Lower lobe of right lung (tissue), 2 donors: ENCODE results near the gene DCDC1. TPM values are rescaled to one million over a fixed set of nuclear protein-coding genes. Genes with fewer than 3 reads are reported as not detected.
"Not testable (repeated sequence)": the region's sequence is repeated elsewhere in the genome, so short reads cannot be mapped to it uniquely, and the experiment has no call there.

Experiments used
- ATAC-seq, 2 donors: fragments of 200-7000 bp; cut with Tn5 transposase; one replicate each; pipeline ENCODE4 v1.9.1; 2020 to 2022; ENCODE audit warnings: mild to moderate bottlenecking in 2 of 2, moderate library complexity in 2 of 2
- DNase-seq: peaks from one replicate; pipeline ENCODE4 v3.0.0-alpha.2; 2020
- H3K27ac ChIP-seq: fragments of 200-600 bp; one replicate; pipeline ENCODE4 v1.8.0; 2022
- H3K27me3 ChIP-seq: fragments of 200-600 bp; one replicate; pipeline ENCODE4 v1.8.0; 2022; ENCODE audit warnings: low read depth
- H3K36me3 ChIP-seq: fragments of 200-600 bp; one replicate; pipeline ENCODE4 v1.8.0; 2022; ENCODE audit warnings: mild to moderate bottlenecking
- H3K4me1 ChIP-seq: fragments of 200-600 bp; one replicate; pipeline ENCODE4 v1.8.0; 2022
- H3K4me3 ChIP-seq: fragments of 200-600 bp; one replicate; pipeline ENCODE4 v1.8.0; 2022; ENCODE audit warnings: mild to moderate bottlenecking
- H3K9me3 ChIP-seq: fragments of 200-600 bp; one replicate; pipeline ENCODE4 v1.8.0; 2022
- CTCF ChIP-seq: fragments of 200-600 bp; IDR thresholded peaks from one replicate; pipeline ENCODE4 v1.8.0; 2022; ENCODE audit warnings: antibody characterized with exemption, mild to moderate bottlenecking
- intact Hi-C: fragments of 100-400 bp; cut with DNase I; formaldehyde crosslinking; loops from one replicate; pipeline ENCODE4 v1.11.0; 2022
- total RNA-seq: library from RNA; stranded (reverse); fragmentation: NEBNext Ultra II Directional; extraction: Animal tissue kit (Norgen Biotek cat#: 25700); gene quantifications from one replicate; pipeline ENCODE4 v1.2.1, GENCODE V29; 2021
- donor health status: DM: no; HTN: yes; CAD: no; lungs with severe emphysema.

DCDC1 gene
- total RNA-seq, 1 donor from 2014 or later = 4.1 TPM

GRCh38 chr11:31323145-31323544 lies 46.4 kb downstream of the DCDC1 start:
- Histone ChIP-seq H3K36me3 (no peaks in the 10 kb centered on the region), H3K4me1 (no peaks in the 10 kb centered on the region), H3K4me3 (no peak overlapping the region), H3K9me3 (no peaks in the 10 kb centered on the region), H3K27me3 (no peaks in the 10 kb centered on the region), H3K27ac (no peak overlapping the region)
- no peak for TF ChIP-seq CTCF
- ATAC-seq = no peak
- intact Hi-C loops = no loop called here
- DNase-seq = no peak

GRCh38 chr11:31321494-31321893 lies 48.0 kb downstream of the DCDC1 start:
- ATAC-seq, H3K27ac ChIP-seq, H3K9me3 ChIP-seq, H3K36me3 ChIP-seq, H3K4me3 ChIP-seq, DNase-seq, H3K27me3 ChIP-seq, H3K4me1 ChIP-seq, intact Hi-C loops: not testable (repeated sequence)

GRCh38 chr11:31303644-31304180 lies 65.8 kb downstream of the DCDC1 start:
- Histone ChIP-seq H3K27me3 (no peaks in the 10 kb centered on the region), H3K4me3 (no peak overlapping the region), H3K36me3 (no peaks in the 10 kb centered on the region), H3K27ac (no peak overlapping the region), H3K9me3 (no peaks in the 10 kb centered on the region), H3K4me1 (no peaks in the 10 kb centered on the region)
- intact Hi-C loops = no loop called here
- TF ChIP-seq CTCF = no peak
- ATAC-seq (no peak), DNase-seq (no peak)

GRCh38 chr11:31301549-31302510 lies 67.7 kb downstream of the DCDC1 start:
- Histone ChIP-seq H3K36me3 (no peaks in the 10 kb centered on the region), H3K27me3 (no peaks in the 10 kb centered on the region), H3K27ac (no peak overlapping the region), H3K4me3 (no peak overlapping the region), H3K9me3 (no peaks in the 10 kb centered on the region), H3K4me1 (no peaks in the 10 kb centered on the region)
- TF ChIP-seq CTCF = no peak
- no peak for ATAC-seq
- intact Hi-C loops = no loop called here
- no peak for DNase-seq

- Histone ChIP-seq H3K27me3 (no peaks in the 10 kb centered on the region), H3K4me3 (no peak overlapping the region), H3K4me1 (no peaks in the 10 kb centered on the region), H3K36me3 (no peaks in the 10 kb centered on the region), H3K9me3 (no peaks in the 10 kb centered on the region), H3K27ac (no peak overlapping the region)
- intact Hi-C loops = no loop called here
- ATAC-seq = no peak
- no peak for TF ChIP-seq CTCF
- no peak for DNase-seq
Measured at GRCh38 chr11:31295308-31295707, 74.2 kb downstream of the DCDC1 start.

GRCh38 chr11:31273527-31273926 lies 96.0 kb downstream of the DCDC1 start:
- H3K4me1 ChIP-seq, DNase-seq, H3K4me3 ChIP-seq, H3K27ac ChIP-seq, H3K27me3 ChIP-seq, H3K36me3 ChIP-seq, intact Hi-C loops, ATAC-seq: not testable (repeated sequence)
- H3K9me3 ChIP-seq = peaks cover 19% of the 10 kb centered on the region
